Chondrocyte (in vitro differentiated cells): Measurements from ENCODE around the gene ALK. TPM values are rescaled to one million over a fixed set of nuclear protein-coding genes. Genes with fewer than 3 reads are reported as not detected.

Source experiments
- DNase-seq: peaks from one replicate; pipeline ENCODE4 v3.0.0; 2021; ENCODE audit warnings: mixed read lengths, low spot score
- H3K27ac Mint-ChIP-seq: one replicate; pipeline ENCODE4 v1.8.0; 2021; ENCODE audit warnings: mild to moderate bottlenecking, moderate library complexity, mixed read lengths; ENCODE audit not compliant: unreplicated experiment
- H3K27me3 Mint-ChIP-seq: 2 replicates; pipeline ENCODE4 v1.8.0; 2021; ENCODE audit warnings: low read depth, mixed read lengths
- H3K36me3 Mint-ChIP-seq: 2 replicates; pipeline ENCODE4 v1.8.0; 2021; ENCODE audit warnings: low read depth, mixed read lengths
- H3K4me1 Mint-ChIP-seq: 2 replicates; pipeline ENCODE4 v1.8.0; 2021; ENCODE audit warnings: low read depth, mild to moderate bottlenecking, mixed read lengths
- H3K4me3 Mint-ChIP-seq: one replicate; pipeline ENCODE4 v1.8.0; 2021; ENCODE audit warnings: mild to moderate bottlenecking, moderate library complexity, mixed read lengths; ENCODE audit not compliant: unreplicated experiment
- H3K9me3 Mint-ChIP-seq: 2 replicates; pipeline ENCODE4 v1.8.0; 2021; ENCODE audit warnings: low read depth, mixed read lengths
- total RNA-seq: library from RNA; stranded (reverse); gene quantifications from 3 replicates; pipeline ENCODE4 v1.2.1, GENCODE V29; 2021
- TF ChIP-seq, protein P1 (sequence below): fragments of 200-600 bp; sonication (generic); IDR thresholded peaks from 2 replicates; pipeline ENCODE4 v1.5.0; 2021; ENCODE audit warnings: antibody characterized with exemption, mild to moderate bottlenecking, moderate library complexity

The ALK gene
- total RNA-seq, 1 donor from 2014 or later, result 0.07 TPM

DNA sequence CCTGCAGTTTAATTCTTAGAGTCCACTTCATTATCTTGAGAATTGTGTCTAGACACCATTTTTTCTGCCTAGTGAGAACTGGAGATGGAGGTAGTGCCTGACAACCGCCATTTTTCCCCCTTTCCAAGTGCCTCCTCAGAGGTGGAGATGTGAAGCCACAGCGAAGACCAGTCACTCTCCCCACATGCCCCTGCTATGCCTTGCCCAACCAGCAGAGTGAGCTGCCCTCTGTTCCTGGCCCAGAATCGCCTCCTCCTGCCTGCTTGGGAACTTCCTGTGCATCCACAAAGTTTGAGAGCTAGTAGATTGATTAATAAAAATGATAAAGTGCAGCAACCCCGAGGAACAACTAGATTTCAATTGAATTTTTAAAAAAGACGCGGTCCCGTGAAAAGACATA is 682.9 kb downstream of the ALK start:
- H3K36me3 Mint-ChIP-seq, result no peaks in the 10 kb centered on the region
- no peak for DNase-seq
- no peaks in the 10 kb centered on the region for H3K9me3 Mint-ChIP-seq
- H3K4me3 Mint-ChIP-seq, result no peak overlapping the region
- no peaks in the 10 kb centered on the region for H3K4me1 Mint-ChIP-seq
- TF ChIP-seq, protein P1, sequence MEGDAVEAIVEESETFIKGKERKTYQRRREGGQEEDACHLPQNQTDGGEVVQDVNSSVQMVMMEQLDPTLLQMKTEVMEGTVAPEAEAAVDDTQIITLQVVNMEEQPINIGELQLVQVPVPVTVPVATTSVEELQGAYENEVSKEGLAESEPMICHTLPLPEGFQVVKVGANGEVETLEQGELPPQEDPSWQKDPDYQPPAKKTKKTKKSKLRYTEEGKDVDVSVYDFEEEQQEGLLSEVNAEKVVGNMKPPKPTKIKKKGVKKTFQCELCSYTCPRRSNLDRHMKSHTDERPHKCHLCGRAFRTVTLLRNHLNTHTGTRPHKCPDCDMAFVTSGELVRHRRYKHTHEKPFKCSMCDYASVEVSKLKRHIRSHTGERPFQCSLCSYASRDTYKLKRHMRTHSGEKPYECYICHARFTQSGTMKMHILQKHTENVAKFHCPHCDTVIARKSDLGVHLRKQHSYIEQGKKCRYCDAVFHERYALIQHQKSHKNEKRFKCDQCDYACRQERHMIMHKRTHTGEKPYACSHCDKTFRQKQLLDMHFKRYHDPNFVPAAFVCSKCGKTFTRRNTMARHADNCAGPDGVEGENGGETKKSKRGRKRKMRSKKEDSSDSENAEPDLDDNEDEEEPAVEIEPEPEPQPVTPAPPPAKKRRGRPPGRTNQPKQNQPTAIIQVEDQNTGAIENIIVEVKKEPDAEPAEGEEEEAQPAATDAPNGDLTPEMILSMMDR, result peak; percentile 77
- H3K27ac Mint-ChIP-seq, result no peak overlapping the region
- H3K27me3 Mint-ChIP-seq, result peaks cover 63% of the 10 kb centered on the region

DNA sequence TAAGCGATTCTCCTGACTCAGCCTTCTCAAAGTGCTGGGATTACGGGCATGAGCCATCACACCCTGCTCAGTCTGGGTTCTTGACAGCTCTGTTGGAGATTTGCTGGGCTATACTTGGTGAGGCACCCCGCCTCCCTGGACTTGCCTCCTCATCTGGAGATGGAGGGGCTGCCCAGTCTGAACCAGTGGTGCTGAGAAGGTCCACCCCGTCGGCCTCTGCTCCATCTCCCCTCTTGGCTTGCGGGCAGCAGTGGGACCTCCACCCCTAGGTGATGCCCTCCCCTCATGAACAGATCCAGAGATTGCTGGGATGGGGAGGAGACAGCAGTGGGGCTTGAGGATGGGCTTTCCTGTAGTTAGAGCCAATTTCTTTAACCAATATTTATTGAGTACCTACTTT is 685.3 kb downstream of the ALK start:
- TF ChIP-seq, protein P1, result no peak
- no peaks in the 10 kb centered on the region for H3K36me3 Mint-ChIP-seq
- no peaks in the 10 kb centered on the region for H3K9me3 Mint-ChIP-seq
- H3K27me3 Mint-ChIP-seq, result peaks cover 53% of the 10 kb centered on the region
- no peak overlapping the region for H3K4me3 Mint-ChIP-seq
- H3K4me1 Mint-ChIP-seq, result no peaks in the 10 kb centered on the region
- no peak overlapping the region for H3K27ac Mint-ChIP-seq
- DNase-seq, result no peak

DNA sequence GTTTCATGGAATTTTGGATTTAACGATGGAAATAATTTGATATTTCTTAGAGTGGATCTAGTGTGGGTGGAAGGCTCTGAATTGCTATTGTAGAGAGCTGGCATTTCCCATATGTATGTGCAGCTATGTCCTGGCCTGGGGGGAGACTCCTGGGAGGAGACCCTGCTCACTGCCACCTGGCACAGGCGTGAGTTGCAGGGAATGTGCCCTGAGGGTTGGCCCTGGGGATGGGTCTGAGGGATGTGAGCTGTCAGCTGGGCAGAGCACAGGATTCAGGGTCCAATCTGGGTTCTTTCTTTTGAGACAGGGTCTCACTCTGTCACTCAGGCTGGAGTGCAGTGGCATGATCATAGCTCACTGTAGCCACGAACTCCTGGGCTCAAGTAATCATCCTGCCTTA is 686.0 kb downstream of the ALK start:
- Mint-ChIP-seq H3K4me1 (no peaks in the 10 kb centered on the region), H3K9me3 (no peaks in the 10 kb centered on the region), H3K4me3 (no peak overlapping the region), H3K27ac (no peak overlapping the region), H3K27me3 (peaks cover 49% of the 10 kb centered on the region), H3K36me3 (no peaks in the 10 kb centered on the region)
- no peak for DNase-seq
- TF ChIP-seq, protein P1, result no peak

DNA sequence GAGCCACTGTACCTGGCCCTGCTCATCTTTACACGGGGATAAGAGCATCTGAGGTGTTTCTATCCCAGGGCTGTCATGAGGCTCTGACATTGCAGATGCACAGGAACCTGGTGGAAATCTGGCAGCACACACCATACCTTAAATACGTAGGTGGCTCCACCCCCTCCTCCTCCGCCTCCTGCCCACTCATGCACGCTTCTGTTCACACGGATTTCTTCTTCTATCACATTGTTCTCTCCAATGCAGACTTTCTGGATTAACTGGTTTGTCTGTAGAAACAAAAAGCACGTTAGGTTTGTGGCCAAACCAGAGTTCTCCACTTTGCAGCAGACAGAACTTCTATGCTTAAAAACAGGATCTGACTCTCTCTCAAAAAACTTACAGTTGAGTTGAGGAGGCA is 688.0 kb downstream of the ALK start:
- H3K27ac Mint-ChIP-seq, result no peak overlapping the region
- TF ChIP-seq, protein P1, result no peak
- DNase-seq, result no peak

DNA sequence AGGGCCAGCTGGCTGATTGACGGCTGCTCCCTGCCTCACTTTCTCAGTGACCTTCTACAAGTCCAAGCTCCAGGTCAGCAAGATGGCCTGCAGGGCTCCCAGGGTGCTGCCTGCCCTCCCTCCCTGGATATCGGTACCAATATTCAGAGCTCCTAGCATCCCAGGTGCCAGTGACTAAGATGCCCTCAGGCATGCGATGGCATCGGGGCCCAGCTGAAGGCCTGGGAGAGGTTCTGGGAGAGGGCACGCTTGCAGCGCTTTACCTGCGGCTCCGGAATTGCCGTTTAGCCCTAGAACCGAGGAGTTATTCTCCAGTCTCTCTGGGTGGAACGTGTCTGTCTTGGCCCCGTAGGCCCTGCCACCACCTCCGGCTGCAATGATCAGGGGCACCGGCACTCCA is 689.3 kb downstream of the ALK start:
- Mint-ChIP-seq H3K36me3 (no peaks in the 10 kb centered on the region), H3K9me3 (no peaks in the 10 kb centered on the region), H3K4me1 (peaks cover 5% of the 10 kb centered on the region), H3K27me3 (peaks cover 50% of the 10 kb centered on the region), H3K27ac (no peak overlapping the region), H3K4me3 (no peak overlapping the region)
- DNase-seq, result no peak
- TF ChIP-seq, protein P1, result no peak

More for the DNA sequence above, 688.0 kb downstream of the ALK start:
- H3K4me1 Mint-ChIP-seq, result peaks cover under 1% of the 10 kb centered on the region
- H3K27me3 Mint-ChIP-seq, result peaks cover 48% of the 10 kb centered on the region
- H3K4me3 Mint-ChIP-seq, result no peak overlapping the region
- no peaks in the 10 kb centered on the region for H3K36me3 Mint-ChIP-seq
- H3K9me3 Mint-ChIP-seq, result no peaks in the 10 kb centered on the region
